CD4-positive, alpha-beta T cell (primary cell): ENCODE measurements around the gene SOHLH1. TPM values are rescaled to one million over a fixed set of nuclear protein-coding genes. Genes with fewer than 3 reads are reported as not detected.

Experiments used
- ATAC-seq: fragments of 200-7000 bp; cut with Tn5 transposase; one replicate; pipeline ENCODE4 v1.10.0; 2022; ENCODE audit warnings: mild to moderate bottlenecking; ENCODE audit not compliant: poor library complexity
- CTCF ChIA-PET: fragments of 350-600 bp; sonication (Branson Sonifier 250); formaldehyde crosslinking; loops from one replicate; lab custom pipeline; 2021; ENCODE audit warnings: antibody characterized with exemption, inconsistent platforms; lab: Charles Lee
- POLR2A ChIA-PET: fragments of 350-600 bp; sonication (Branson Sonifier 250); formaldehyde crosslinking; loops from one replicate; lab custom pipeline; 2021; ENCODE audit warnings: antibody characterized with exemption, inconsistent platforms; lab: Charles Lee
- DNase-seq, 14 experiments: peaks; one replicate each; pipeline ENCODE4 v3.0.0-alpha.2; 2013 to 2020; ENCODE audit warnings: mixed read lengths in 2 of 14
- H3K27ac ChIP-seq, 2 donors: one replicate each; pipeline versions ENCODE4 v1.5.1 to v1.7.0; 2013; ENCODE audit warnings: low read length in 2 of 2, low read depth in 1 of 2, mild to moderate bottlenecking in 1 of 2
- H3K27me3 ChIP-seq, 2 experiments: 1 replicate in 1 of 2; 2 replicates in 1 of 2; pipeline versions ENCODE4 v1.6.1 to v1.7.0; 2013; ENCODE audit warnings: low read length in 2 of 2, control low read depth in 1 of 2, mild to moderate bottlenecking in 1 of 2, moderate library complexity in 1 of 2; ENCODE audit not compliant: insufficient read depth in 2 of 2, control insufficient read depth in 1 of 2
- H3K36me3 ChIP-seq: one replicate; pipeline ENCODE4 v1.6.1; 2013; ENCODE audit warnings: low read length, control low read depth; ENCODE audit not compliant: insufficient read depth
- H3K4me1 ChIP-seq: one replicate; pipeline ENCODE4 v1.6.1; 2013; ENCODE audit warnings: low read length, control low read depth; ENCODE audit not compliant: insufficient read depth
- H3K4me3 ChIP-seq: one replicate; pipeline ENCODE4 v1.5.1; 2013; ENCODE audit warnings: mild to moderate bottlenecking, low read length, moderate library complexity
- H3K9me3 ChIP-seq, 2 experiments: 1 replicate in 1 of 2; 2 replicates in 1 of 2; pipeline versions ENCODE4 v1.6.1 to v1.7.0; 2013; ENCODE audit warnings: low read length in 2 of 2, mild to moderate bottlenecking in 2 of 2, control low read depth in 1 of 2, moderate library complexity in 1 of 2; ENCODE audit not compliant: control insufficient read depth in 1 of 2, insufficient read depth in 1 of 2
- H3K27ac Mint-ChIP-seq: one replicate; pipeline ENCODE4 v1.8.0; 2020; ENCODE audit warnings: mixed read lengths
- H3K27me3 Mint-ChIP-seq: one replicate; pipeline ENCODE4 v1.8.0; 2021; ENCODE audit warnings: mixed read lengths
- H3K36me3 Mint-ChIP-seq: one replicate; pipeline ENCODE4 v1.8.0; 2021; ENCODE audit warnings: low read depth, mixed read lengths
- H3K4me1 Mint-ChIP-seq: one replicate; pipeline ENCODE4 v1.8.0; 2021; ENCODE audit warnings: low read depth, mixed read lengths
- H3K4me3 Mint-ChIP-seq: one replicate; pipeline ENCODE4 v1.8.0; 2020; ENCODE audit warnings: mild to moderate bottlenecking, mixed read lengths
- H3K9me3 Mint-ChIP-seq: one replicate; pipeline ENCODE4 v1.8.0; 2020; ENCODE audit warnings: mixed read lengths
- CTCF ChIP-seq: fragments of 200-600 bp; IDR thresholded peaks from one replicate; pipeline ENCODE4 v1.8.0; 2022; ENCODE audit warnings: antibody characterized with exemption, mild to moderate bottlenecking
- intact Hi-C, 2 experiments: fragments of 100-400 bp; cut with DNase I in 1 of 2; cut with micrococcal nuclease in 1 of 2; formaldehyde crosslinking; loops; one replicate each; pipeline versions ENCODE4 v1.15.1 to v1.9.0; 2023 to 2025; cut with DNase I, micrococcal nuclease
- total RNA-seq, 174 experiments: library from RNA in 2 of 174; stranded (reverse) in 2 of 174; gene quantifications; one replicate each; pipeline ENCODE4 v1.2.3 and lab custom pipeline; 2021 to 2026

SOHLH1 gene
- total RNA-seq, 2 experiments from 2014 or later = not detected

GRCh38 chr9:135718616-135719015 is 19.3 kb upstream of the SOHLH1 start:
- no peaks in the 10 kb centered on the region for H3K36me3 Mint-ChIP-seq
- DNase-seq = no peak
- no peak overlapping the region for H3K4me3 ChIP-seq
- ATAC-seq = no peak
- H3K27me3 Mint-ChIP-seq = peaks cover 23% of the 10 kb centered on the region
- no peaks in the 10 kb centered on the region for H3K36me3 ChIP-seq
- H3K9me3 ChIP-seq = peaks cover 0 to 11% of the 10 kb centered on the region in 2 experiments
- H3K9me3 Mint-ChIP-seq = no peaks in the 10 kb centered on the region
- ChIA-PET POLR2A (no interaction called here), CTCF (no interaction called here)
- intact Hi-C loops = no loop called here
- no peak overlapping the region for H3K27ac ChIP-seq
- H3K27me3 ChIP-seq = peaks cover 11 to 20% of the 10 kb centered on the region in 2 experiments
- H3K4me1 Mint-ChIP-seq = no peaks in the 10 kb centered on the region
- TF ChIP-seq CTCF = no peak
- H3K4me3 Mint-ChIP-seq = no peak overlapping the region
- H3K27ac Mint-ChIP-seq = no peak overlapping the region
- no peaks in the 10 kb centered on the region for H3K4me1 ChIP-seq

DNA sequence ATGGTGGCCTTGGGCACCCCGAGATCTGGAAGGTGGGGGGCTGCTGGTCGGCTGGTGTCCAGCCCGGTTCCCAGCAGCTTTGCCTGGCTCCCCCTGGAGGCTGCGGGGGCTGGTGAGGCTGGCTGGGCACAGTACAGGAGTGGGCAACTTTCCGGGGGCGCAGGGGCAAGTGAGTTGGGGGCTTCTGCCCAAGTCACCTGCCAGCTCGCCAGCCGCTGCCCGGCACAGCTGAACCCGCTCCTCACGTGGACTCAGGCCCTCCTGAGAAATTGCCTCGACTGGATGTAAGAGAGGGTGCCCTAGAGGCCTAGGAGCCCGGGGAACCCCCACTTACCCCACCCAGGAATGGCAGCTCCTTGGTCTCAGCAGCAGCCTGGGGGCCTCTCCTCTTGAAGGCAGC is 18.1 kb upstream of the SOHLH1 start:
- intact Hi-C loops = no loop called here
- Mint-ChIP-seq H3K9me3 (no peaks in the 10 kb centered on the region), H3K27ac (no peak overlapping the region), H3K36me3 (no peaks in the 10 kb centered on the region), H3K27me3 (peaks cover 29% of the 10 kb centered on the region), H3K4me1 (no peaks in the 10 kb centered on the region), H3K4me3 (no peak overlapping the region)
- ChIA-PET POLR2A (no interaction called here), CTCF (no interaction called here)
- no peak overlapping the region for H3K27ac ChIP-seq
- peaks cover 18 to 32% of the 10 kb centered on the region in 2 experiments for H3K27me3 ChIP-seq
- H3K36me3 ChIP-seq = no peaks in the 10 kb centered on the region
- H3K4me3 ChIP-seq = no peak overlapping the region
- DNase-seq (no peak), ATAC-seq (no peak)
- H3K4me1 ChIP-seq = no peaks in the 10 kb centered on the region
- H3K9me3 ChIP-seq = peaks cover 0 to 18% of the 10 kb centered on the region in 2 experiments
- TF ChIP-seq CTCF = no peak

DNA sequence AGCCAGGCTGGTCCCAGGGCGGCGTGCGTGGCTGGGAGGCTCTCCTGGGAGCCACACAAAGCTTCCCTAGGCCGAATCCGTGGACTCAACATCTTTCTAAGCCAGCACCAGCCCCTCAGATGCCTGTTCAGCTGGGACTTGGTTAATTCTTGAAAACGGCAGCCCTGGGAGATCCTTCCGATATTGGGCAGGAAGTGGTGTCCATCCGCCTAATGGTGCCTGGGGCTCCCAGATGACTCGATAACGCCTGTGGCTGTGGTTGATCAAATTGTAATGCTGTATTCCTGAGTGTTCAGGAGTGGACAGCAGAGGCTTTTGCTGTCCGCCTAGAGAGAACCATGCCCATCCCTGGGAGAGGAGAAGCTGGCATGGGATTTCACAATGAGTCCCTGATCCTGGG is 16.8 kb upstream of the SOHLH1 start:
- no peak for TF ChIP-seq CTCF
- Mint-ChIP-seq H3K27me3 (peaks cover 34% of the 10 kb centered on the region), H3K27ac (no peak overlapping the region), H3K4me3 (no peak overlapping the region), H3K9me3 (no peaks in the 10 kb centered on the region), H3K36me3 (no peaks in the 10 kb centered on the region), H3K4me1 (no peaks in the 10 kb centered on the region)
- DNase-seq (no peak), ATAC-seq (no peak)
- Histone ChIP-seq H3K4me3 (no peak overlapping the region), H3K36me3 (no peaks in the 10 kb centered on the region), H3K9me3 (peaks cover 0 to 18% of the 10 kb centered on the region in 2 experiments), H3K27me3 (peaks cover 20 to 39% of the 10 kb centered on the region in 2 experiments), H3K27ac (no peak overlapping the region), H3K4me1 (no peaks in the 10 kb centered on the region)
- POLR2A ChIA-PET = no interaction called here
- intact Hi-C loops = no loop called here
- CTCF ChIA-PET = no interaction called here
